GM21515 (cell line): Measurements from ENCODE around the gene FAM110A.

Source experiments
- ATAC-seq: cut with Tn5 transposase; IDR thresholded peaks from one replicate; pipeline ENCODE4 v1.9.1; 2021; ENCODE audit not compliant: unreplicated experiment

Gene FAM110A

GRCh38 chr20:870758-871157, 37.2 kb downstream of the FAM110A start:
- ATAC-seq: no peak

- no peak for ATAC-seq
Measured at GRCh38 chr20:871436-871835, 37.9 kb downstream of the FAM110A start.

GRCh38 chr20:871948-872347, 38.4 kb downstream of the FAM110A start:
- ATAC-seq: no peak

- no peak for ATAC-seq
Measured at GRCh38 chr20:872855-873520, 39.5 kb downstream of the FAM110A start.

- ATAC-seq: no peak
Measured at GRCh38 chr20:873875-874607, 40.5 kb downstream of the FAM110A start.

- ATAC-seq: no peak
Measured at GRCh38 chr20:875115-875514, 41.6 kb downstream of the FAM110A start.

GRCh38 chr20:877814-878213, 44.3 kb downstream of the FAM110A start:
- no peak for ATAC-seq

GRCh38 chr20:878511-879307, 45.2 kb downstream of the FAM110A start:
- no peak for ATAC-seq

GRCh38 chr20:879626-880025, 46.1 kb downstream of the FAM110A start:
- no peak for ATAC-seq

- ATAC-seq: no peak
Measured at GRCh38 chr20:881051-881782, 47.7 kb downstream of the FAM110A start.

- ATAC-seq: no peak
Measured at GRCh38 chr20:881783-882144, 48.2 kb downstream of the FAM110A start.

GRCh38 chr20:884983-885952, 51.8 kb downstream of the FAM110A start:
- no peak for ATAC-seq

GRCh38 chr20:887137-887536, 53.6 kb downstream of the FAM110A start:
- no peak for ATAC-seq

GRCh38 chr20:888057-888456, 54.5 kb downstream of the FAM110A start:
- no peak for ATAC-seq

- no peak for ATAC-seq
Measured at GRCh38 chr20:889106-889505, 55.6 kb downstream of the FAM110A start.

- ATAC-seq: no peak
Measured at GRCh38 chr20:889932-890463, 56.5 kb downstream of the FAM110A start.

- no peak for ATAC-seq
Measured at GRCh38 chr20:890666-891057, 57.1 kb downstream of the FAM110A start.

GRCh38 chr20:891058-891705, 57.7 kb downstream of the FAM110A start:
- ATAC-seq: no peak

GRCh38 chr20:891706-892080, 58.2 kb downstream of the FAM110A start:
- ATAC-seq: no peak
